Lower leg skin (tissue), 3 donors: ENCODE data around the gene GORASP1.

Experiments used
- CTCF ChIP-seq, 3 donors: fragments of 450-650 bp; IDR thresholded peaks; one replicate each; pipeline ENCODE4 v1.5.1; 2016; ENCODE audit warnings: antibody characterized with exemption in 3 of 3, mild to moderate bottlenecking in 3 of 3, moderate library complexity in 2 of 3
- POLR2A ChIP-seq, 2 donors: fragments of 450-650 bp; IDR thresholded peaks; one replicate each; pipeline ENCODE4 v1.6.1; 2016 to 2017; ENCODE audit warnings: antibody characterized with exemption in 2 of 2, mild to moderate bottlenecking in 1 of 2, moderate library complexity in 1 of 2

- TF ChIP-seq CTCF (IDR thresholded peaks at IDR 0.05) (no peak), POLR2A (IDR thresholded peaks at IDR 0.05) (no peak)
Measured at GRCh38 chr3:39132096-39133092, 25.0 kb upstream of the GORASP1 start.
